ENCODE measurements around the gene QRICH2.
"Not testable (repeated sequence)": the region's sequence is repeated elsewhere in the genome, so short reads cannot be mapped to it uniquely, and the experiment has no call there.

Gene QRICH2, protein sequence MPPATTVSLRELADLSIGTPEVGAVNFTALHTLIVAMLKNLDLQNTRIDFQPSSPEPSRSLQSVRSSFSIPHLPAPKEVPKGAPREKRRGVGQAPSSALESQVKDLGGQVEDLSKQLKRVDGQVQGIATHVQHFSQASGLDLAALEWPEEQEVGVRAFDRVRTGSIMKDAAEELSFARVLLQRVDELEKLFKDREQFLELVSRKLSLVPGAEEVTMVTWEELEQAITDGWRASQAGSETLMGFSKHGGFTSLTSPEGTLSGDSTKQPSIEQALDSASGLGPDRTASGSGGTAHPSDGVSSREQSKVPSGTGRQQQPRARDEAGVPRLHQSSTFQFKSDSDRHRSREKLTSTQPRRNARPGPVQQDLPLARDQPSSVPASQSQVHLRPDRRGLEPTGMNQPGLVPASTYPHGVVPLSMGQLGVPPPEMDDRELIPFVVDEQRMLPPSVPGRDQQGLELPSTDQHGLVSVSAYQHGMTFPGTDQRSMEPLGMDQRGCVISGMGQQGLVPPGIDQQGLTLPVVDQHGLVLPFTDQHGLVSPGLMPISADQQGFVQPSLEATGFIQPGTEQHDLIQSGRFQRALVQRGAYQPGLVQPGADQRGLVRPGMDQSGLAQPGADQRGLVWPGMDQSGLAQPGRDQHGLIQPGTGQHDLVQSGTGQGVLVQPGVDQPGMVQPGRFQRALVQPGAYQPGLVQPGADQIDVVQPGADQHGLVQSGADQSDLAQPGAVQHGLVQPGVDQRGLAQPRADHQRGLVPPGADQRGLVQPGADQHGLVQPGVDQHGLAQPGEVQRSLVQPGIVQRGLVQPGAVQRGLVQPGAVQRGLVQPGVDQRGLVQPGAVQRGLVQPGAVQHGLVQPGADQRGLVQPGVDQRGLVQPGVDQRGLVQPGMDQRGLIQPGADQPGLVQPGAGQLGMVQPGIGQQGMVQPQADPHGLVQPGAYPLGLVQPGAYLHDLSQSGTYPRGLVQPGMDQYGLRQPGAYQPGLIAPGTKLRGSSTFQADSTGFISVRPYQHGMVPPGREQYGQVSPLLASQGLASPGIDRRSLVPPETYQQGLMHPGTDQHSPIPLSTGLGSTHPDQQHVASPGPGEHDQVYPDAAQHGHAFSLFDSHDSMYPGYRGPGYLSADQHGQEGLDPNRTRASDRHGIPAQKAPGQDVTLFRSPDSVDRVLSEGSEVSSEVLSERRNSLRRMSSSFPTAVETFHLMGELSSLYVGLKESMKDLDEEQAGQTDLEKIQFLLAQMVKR (N-terminal part only)

DNA sequence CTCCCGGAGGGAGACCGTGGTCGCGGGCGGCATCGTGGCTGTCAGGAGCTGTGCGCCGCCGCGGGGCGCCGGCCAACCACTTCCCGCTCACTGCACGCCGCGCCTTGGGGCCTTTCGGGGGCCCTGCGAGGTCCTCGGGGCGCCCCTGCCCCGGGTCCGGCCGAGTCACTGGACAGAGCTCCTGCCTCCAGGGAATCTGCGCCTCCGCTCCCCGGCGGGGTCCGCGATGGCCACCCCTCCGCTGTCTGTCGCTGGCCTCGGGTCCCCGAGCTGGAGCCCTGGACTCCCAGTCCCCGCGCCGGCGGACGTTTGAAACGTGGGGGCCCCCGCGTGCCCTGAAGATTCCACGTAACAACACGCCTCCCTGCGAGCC, at the start of gene QRICH2:
Gene QRICH2, minus strand, starts transcription at position 311 of the 373 bp plus-strand sequence. Its CDS starts 278 bp downstream, at position 33.
- no peak for DNase-seq (ENCODE audit: low spot score)

DNA sequence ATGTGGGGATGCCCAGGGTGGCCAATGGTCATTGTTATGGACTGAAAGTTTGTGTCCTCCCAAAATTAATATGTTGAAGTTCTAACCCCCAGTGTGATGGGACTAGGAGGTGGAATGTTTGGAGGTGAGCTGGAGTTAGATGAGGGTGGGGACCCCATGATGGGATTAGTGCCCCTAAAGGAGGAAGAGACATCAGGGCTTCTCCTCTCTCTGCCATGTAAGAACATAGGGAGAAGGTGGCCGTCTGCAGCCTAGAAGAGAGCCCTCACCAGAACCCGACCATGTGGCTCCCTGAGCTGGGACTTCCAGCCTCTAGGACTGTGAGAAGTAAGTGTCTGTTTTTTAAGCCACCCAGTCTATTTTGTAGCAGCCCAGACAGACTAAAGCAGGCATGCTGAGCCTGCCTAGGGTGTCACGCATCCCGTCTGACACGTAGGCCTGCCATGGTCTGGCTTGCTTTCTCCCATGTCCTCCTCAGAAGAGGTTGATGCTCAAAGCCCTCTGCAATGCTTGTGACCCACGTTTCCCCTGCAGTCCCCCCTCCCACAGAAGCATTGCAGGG, 49.6 kb upstream of the QRICH2 start:
- no peak for DNase-seq (ENCODE audit: low spot score)

DNA sequence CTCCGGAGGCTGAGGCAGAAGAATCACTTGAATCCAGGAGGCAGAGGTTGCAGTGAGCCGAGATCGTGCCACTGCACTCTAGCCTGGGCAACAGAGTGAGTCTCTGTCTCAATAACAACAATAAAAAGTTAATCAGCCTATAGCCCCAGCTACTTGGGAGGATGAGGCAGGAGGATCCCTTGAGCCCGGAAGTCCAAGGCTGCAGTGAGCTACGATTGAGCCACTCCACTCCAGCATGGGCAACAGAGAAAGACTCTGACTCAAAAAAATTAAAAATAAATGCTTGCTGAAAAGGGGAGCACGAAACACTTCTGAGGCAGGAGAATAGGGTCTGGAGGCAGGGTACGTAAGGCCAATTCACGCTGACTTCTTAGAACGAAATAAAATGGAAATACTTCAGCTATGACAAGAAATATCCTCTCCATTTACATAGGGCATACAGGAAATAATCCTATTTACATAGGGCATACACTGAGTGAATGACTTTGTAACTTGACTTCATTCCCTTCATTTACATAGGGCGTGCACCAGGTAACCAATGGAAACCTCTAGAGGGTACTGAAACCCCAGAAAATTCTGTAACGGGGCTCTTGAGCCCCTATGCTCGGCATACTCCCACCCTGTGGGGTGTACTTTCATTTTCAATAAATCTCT, 48.9 kb upstream of the QRICH2 start:
- no peak for DNase-seq (ENCODE audit: low spot score)

DNA sequence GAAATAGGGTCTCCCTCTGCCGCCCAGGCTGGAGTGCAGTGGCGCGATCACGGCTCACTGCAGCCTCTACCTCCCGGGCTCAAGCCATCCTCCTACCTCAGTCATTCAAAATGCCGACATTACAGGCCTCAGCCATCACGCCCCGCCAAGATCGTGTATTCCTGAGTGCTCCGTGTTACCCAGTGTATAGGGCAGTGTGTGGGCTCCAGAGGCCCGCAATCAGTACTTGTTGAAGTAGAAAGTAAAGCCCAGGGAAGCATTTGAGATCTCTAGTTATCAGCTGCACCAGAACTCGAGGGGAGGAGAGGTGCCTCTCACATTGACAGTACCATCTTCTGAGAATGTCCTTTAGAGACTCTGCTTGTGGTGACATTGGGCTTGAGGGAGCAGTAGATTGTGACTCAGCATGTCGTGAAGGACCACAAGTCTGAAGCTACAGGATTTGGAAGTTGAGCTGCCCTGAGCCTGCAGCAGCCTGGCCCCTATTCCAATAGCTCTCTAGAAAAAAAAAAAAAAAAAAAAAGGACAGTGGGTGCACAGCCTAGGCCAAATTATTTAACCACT, 46.8 kb upstream of the QRICH2 start:
- no peak for DNase-seq (ENCODE audit: low spot score)

DNA sequence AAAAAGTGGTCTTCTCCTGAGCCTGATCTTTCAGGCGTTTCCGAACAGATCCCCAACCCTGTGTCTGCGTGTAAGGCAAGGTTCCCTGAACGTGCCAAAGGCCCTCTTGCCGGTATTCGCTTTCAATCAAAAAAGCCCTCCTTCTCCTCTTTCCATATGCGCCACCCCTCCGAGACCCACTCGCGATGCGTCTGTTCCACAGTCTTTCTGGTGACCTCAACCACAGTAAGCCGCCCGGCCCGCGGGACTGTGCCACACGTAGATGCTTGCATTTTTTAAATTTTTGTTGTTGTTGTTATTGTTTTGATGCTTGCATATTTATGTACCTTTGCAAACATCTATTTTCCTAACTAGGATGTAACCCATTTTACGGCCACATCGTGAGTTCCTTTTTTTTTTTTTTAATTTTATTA, 46.2 kb upstream of the QRICH2 start:
- DNase-seq (ENCODE audit: low spot score), result no peak

DNA sequence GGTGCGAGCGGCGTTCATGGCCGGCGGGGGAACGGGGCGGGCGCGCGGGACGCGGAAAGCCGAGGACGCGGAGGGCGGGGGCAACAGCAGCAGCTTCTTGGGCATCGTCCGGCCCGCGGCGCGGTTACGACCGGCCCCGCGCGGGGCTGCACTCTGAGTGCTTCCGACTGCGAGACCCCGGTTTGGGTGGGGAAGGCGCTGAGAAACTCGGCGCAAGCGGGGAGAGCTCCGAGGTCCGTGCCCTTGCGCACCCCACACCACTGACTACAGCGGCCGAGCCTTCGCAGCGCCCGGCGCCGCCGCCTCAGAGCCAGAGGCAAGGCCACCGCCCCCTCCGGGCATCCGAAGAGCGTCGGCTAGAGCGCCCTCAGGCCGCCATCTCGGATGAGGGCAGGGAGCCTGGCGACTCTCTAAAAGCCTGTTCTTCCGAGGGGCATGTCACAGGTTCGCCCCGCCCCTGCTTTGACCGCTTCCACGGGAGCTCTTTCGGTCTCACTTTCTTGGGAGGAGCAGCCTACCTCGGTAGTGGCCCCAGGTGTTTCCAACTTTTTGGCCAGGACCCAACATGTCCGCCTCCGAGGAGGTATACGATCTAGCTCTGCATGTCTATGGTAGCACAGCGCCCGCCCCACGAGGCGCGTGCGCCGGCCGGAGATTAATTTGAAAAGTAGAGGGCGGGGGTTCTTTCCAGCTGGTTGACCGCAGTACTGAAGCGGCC, 45.7 kb upstream of the QRICH2 start, which contains the start of gene PRPSAP1:
Gene PRPSAP1, minus strand, starts transcription at position 318 of the 718 bp plus-strand sequence. Its CDS starts 213 bp downstream, at position 105.
- DNase-seq (ENCODE audit: low spot score), result peak; percentile 80

DNA sequence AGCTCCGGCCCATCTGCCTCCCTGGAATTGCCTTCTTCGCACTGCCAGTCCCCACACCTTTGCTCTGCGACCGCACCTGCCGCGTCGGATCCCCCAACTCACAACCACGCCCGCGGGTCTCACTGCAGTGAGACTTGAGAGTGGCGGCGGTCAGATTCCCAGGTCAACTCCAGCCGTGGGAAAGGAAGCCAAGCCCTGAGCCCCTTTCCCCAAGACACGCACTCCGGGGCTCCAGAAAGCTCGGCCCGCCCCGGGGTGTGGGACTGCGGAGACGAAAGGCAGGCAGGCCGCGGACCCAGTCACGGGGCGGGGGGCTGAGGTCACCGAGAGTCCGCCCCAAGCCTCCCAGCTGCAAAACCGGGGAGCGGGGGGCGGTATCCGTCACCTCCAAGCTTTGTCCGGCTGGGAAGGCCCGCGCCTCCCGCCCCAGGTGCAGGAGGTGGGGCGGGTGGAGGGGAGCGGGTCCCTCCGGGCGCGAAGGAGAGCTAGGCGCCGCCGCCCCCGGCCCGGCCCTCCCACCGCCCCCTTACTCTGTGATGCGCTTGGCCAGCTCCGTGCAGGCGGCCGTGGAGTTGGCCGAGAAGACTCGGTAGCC, 45.0 kb upstream of the QRICH2 start:
- peak; percentile 40 for DNase-seq (ENCODE audit: low spot score)

DNA sequence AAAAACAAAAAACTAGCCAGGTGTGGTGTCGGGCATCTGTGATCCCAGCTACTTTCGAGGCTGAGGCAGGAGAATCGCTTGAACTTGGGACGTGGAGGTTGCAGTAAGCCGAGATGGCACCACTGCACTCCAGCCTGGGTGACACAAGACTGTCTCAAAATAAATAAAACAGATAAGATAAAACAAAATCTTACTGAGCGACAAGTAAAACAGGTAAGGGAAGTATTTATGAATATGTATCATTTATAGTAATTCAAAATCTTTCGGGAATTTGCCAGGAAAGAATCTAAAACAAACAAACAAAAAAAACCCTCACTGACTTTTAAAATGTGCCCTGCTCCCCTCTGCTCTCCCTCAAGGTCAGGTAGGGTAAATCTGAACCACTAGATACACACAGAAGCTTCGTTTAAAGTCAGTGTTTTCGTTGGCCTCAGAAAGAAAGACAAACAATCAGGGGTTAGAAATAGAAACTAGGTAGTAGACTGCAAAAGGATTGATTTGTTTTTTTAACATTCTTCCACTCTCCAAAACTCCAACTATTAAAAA, 43.5 kb upstream of the QRICH2 start:
- peak; percentile 50 for DNase-seq (ENCODE audit: low spot score)

DNA sequence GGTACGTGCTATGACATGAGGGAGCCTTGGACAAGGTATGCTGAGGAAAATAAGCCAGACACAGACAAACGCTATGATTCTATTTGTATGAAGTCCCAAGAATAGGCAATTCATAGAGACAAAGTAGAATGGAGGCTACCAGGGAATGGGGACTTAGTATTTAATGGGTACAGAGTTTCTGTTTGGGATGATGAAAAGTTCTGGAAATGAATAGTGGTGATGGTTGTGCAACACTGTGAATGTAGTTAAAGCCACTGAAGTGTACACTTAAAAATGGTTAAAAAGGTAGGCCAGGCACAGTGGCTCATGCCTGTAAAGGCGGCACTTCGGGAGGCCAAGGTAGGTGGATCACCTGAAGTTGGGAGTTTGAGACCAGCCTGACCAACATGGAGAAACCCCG, 42.4 kb upstream of the QRICH2 start:
- no peak for DNase-seq (ENCODE audit: low spot score)

DNA sequence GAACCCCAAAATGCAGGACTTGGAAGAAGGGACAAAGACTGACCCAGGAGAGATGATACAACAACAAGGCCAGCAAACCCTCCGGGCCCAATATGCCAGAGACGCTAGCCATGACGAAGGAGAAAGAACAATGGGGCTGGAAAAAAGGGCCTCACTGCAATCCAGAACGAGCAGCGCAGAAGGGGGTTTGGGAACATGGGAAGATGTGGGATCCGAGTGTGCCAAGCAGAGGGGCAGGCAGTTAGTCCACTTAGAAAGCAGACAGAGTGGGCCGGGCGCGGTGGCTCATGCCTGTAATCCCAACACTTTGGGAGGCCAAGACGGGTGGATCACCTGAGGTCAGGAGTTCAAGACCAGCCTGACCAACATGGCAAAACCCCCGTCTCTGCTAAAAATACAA, 38.9 kb upstream of the QRICH2 start:
- not testable (repeated sequence) for DNase-seq (ENCODE audit: low spot score)

DNA sequence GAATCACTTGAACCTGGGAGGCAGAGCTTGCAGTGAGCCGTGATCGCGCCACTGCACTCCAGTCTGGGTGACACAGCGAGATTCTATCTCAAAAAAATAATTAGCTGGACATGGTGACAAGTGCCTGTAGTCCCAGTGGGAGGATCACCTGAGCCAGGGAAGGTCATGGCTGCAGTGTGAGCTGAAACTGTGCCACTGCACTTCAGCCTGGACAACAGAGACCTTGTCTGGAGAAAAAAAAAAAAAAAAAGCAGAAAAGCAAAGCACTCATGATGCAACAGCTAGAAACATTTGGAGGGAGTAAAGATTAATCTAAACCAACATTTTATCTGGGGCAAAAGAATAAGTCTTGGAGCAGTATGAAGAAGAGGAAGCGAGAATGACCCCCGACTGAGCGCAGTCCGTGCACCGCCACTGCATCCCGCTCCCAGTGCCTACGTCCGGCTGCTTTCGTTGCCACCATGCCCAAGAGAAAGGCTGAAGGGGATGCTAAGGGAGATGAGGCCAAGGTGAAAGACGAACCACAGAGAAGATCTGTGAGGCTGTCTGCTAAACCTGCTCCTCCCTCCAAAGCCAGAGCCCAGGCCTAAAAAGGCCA, 37.4 kb upstream of the QRICH2 start:
- DNase-seq (ENCODE audit: low spot score), result no peak

DNA sequence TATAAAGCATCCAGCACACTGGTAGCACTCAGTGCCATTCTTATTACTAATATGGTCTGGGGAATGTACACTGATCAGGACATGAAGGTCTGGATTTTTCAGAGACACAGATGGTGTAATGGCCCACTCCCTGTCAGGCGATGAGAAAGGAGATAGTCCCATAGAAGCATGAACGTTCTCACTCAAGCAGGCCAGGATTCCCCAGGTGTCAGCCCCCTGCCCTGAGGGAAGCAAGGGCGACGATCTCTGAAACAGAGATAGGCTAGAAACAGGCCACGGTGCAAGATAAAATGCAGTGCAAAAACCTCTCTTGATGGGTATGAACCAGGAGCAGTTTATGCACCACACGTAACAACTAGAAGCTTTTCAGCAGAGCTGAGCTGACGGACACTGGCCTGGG, 35.0 kb upstream of the QRICH2 start:
- DNase-seq (ENCODE audit: low spot score), result no peak

DNA sequence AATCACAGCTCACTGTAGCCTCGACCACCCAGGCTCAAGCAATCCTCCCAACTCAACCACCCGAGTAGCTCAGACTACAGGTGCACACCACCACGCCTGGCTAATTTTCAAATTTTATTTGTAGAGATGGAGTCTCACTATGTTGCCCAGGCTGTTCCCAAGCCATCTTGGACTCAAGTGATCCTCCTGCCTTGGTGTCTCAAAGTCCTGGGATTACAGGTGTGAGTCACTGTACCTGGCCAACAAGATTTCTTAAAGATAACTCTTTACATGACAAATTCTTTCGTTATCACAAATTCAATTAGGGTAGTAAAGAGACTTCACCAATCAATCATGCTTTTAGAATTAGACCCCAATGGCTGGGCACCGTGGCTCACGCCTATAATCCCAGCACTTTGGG, 33.2 kb upstream of the QRICH2 start:
- DNase-seq (ENCODE audit: low spot score), result no peak

DNA sequence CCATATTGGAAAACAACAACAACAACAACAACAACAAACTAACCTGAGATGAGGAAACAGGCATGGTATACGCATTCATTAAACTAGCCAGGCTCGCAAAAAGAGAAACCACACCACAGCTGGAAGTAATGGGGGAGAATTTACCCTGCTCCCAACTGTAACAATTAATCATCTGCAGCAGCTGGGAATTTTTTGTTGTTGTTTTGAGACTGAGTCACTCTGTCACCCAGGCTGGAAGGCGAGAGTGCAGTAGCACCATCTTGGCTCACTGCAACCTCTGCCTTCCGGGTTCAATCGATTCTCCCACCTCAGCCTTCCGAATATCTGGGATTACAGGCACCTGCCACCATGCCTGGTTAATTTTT, 29.3 kb upstream of the QRICH2 start:
- DNase-seq (ENCODE audit: low spot score), result no peak

DNA sequence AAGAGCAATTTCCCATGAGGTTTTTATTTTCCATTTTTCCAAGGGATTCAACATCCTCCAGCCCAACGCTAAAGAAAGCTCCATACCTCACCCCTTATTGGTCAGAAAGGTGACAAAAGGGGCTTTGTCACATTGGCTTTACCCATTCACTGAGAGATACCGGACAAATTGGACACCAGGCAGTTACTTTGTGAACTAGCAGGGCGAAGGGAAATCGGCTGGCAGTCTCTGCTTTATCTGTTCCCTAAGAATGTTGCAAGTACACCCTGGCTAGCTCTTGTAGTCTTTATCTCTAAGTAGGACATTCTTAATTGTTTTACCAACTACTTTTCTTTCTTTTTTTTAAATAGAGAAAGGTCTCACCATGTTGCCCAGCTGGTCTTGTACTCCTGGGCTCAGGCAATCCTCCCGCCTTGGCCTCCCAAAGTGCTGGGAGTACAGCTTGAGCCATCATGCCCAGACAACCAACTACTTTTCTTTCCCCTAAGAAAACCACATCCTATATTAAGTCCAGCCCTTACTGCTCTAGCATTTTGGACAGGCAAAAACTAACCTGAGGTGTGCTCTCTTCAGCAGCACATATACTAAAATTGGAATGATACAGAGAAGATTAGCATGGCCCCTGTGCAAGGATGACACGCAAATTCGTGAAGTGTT, 28.8 kb upstream of the QRICH2 start:
- no peak for DNase-seq (ENCODE audit: low spot score)

DNA sequence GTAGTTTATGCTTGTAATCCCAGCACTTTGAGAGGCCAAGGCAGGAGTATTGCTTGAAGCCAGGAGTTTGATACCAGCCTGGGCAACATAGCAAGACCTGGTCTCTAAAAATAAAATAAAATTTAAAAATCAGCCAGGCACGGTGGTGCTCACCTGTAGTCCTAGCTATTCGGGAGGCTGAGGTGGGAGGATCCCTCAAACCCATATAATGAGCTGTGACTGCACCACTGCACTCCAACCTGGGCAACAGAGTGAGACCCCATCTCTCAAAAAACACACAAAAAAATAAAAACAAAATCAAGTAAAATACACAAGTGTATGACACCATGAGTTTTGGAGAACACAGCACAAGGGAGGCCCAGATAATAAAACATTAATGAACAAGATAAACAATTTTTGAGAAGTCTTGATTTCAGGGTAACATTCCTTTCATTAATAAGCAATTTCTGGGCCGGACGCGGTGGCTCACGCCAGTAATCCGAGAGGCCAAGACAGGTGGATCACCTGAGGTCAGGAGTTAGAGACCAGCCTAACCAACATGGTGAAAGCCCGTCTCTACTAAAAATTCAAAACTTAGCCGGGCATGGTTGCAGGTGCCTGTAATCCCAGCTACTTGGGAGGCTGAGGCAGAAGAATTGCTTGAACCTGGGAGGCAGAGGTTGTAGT, 27.8 kb upstream of the QRICH2 start:
- no peak for DNase-seq (ENCODE audit: low spot score)

DNA sequence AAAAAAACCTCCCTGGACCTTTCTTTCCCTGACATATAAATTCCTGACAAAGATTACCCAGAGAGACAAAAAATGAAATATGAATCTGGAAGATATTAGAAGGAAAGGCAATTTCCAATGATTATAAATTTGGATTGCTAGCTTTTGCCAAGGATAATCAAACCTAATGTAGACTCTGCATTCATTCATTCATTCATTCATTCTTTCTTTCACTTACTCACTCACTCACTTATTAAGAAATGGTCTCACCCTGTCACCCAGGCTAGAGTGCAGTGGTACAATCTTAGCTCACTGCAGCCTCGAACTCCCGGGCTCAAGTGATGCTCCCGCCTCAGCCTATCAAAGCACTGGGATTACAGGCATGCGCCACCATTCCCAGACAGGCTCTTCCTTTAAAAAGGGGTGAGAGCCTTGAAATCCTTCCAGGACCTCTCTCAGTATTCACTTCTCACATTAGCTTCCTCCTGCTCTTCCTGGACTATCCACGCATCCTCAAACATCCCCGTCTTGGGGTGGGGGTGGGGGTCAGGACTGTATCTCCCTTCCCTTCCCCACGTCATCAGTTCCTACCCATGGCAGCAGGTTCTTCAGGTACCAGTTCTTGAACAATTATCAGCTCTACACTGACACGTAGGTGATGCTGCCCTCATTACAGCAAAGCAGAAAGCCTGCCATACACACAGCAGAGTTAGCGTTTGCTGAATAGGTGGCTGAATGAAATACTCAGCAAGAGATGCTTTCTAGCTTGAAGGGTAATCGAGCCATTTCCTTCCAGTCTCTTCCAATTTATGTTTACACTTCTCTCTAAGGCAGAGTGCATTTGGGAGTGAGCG, 25.8 kb upstream of the QRICH2 start:
- DNase-seq (ENCODE audit: low spot score), result no peak

Measured in HuH-7.5 (cell line).